IMR-90 (cell line): ENCODE measurements around the gene KCNJ8. TPM values are rescaled to one million over a fixed set of nuclear protein-coding genes. Genes with fewer than 3 reads are reported as not detected.

ENCODE experiments used
- ATAC-seq: fragments of 200-7000 bp; cut with Tn5 transposase; 2 replicates; pipeline ENCODE4 v1.9.1; 2020; ENCODE audit warnings: low read depth, mild to moderate bottlenecking, moderate library complexity
- BruUV-seq: library from RNA; stranded (reverse); fragments of 400-500 nt; replicated peaks from 2 replicates; lab custom pipeline; 2021; lab: Mats Ljungman, UMichigan
- CTCF ChIA-PET: fragments of 300-600 bp; formaldehyde crosslinking; extraction: SDS; loops from one replicate; lab custom pipeline; 2021; ENCODE audit warnings: antibody characterized with exemption; lab: Yijun Ruan, JAX
- POLR2A ChIA-PET: fragments of 300-600 bp; sonication (Branson Sonifier 250); formaldehyde crosslinking; loops from one replicate; lab custom pipeline; 2022; ENCODE audit warnings: antibody characterized with exemption; ENCODE audit not compliant: unreplicated experiment; lab: Charles Lee
- DNase-seq: peaks from one replicate; pipeline ENCODE4 v3.0.0; 2013
- H2AFZ ChIP-seq: replicated peaks from 2 replicates; pipeline ENCODE3; 2013; ENCODE audit warnings: low read length, mild to moderate bottlenecking; ENCODE audit not compliant: poor library complexity
- H2AK5ac ChIP-seq: 2 replicates; pipeline ENCODE4 v1.6.1; 2013; ENCODE audit warnings: low read depth, low read length, inconsistent platforms
- H2AK9ac ChIP-seq: replicated peaks from 2 replicates; pipeline ENCODE3; 2013; ENCODE audit warnings: mild to moderate bottlenecking, low read depth, low read length, moderate library complexity; ENCODE audit not compliant: poor library complexity
- H2BK120ac ChIP-seq: 2 replicates; pipeline ENCODE4 v1.6.1; 2013; ENCODE audit warnings: low read depth, low read length, inconsistent platforms
- H2BK15ac ChIP-seq: 3 replicates; pipeline ENCODE4 v1.6.1; 2013; ENCODE audit warnings: low read depth, low read length, inconsistent platforms
- H2BK20ac ChIP-seq: 2 replicates; pipeline ENCODE4 v1.6.1; 2013; ENCODE audit warnings: low read depth, mild to moderate bottlenecking, inconsistent platforms, low read length, moderate library complexity
- H2BK5ac ChIP-seq: 2 replicates; pipeline ENCODE4 v1.6.1; 2013; ENCODE audit warnings: mild to moderate bottlenecking, low read depth, low read length, inconsistent platforms; ENCODE audit not compliant: poor library complexity, severe bottlenecking
- H3K14ac ChIP-seq: replicated peaks from 2 replicates; pipeline ENCODE4 v1.6.1; 2013; ENCODE audit warnings: low read depth, low read length, inconsistent platforms
- H3K18ac ChIP-seq: 2 replicates; pipeline ENCODE4 v1.6.1; 2013; ENCODE audit warnings: low read depth, low read length, control low read depth
- H3K23ac ChIP-seq: 2 replicates; pipeline ENCODE4 v1.6.1; 2013; ENCODE audit warnings: low read depth, low read length, inconsistent platforms
- H3K27ac ChIP-seq: 2 replicates; pipeline ENCODE4 v1.5.1; 2013; ENCODE audit warnings: mild to moderate bottlenecking, control low read depth, low read length; ENCODE audit not compliant: insufficient read depth
- H3K27me3 ChIP-seq: 2 replicates; pipeline ENCODE4 v1.6.1; 2013; ENCODE audit warnings: low read length; ENCODE audit not compliant: control insufficient read depth, insufficient read depth
- H3K36me3 ChIP-seq: 2 replicates; pipeline ENCODE4 v1.6.1; 2013; ENCODE audit warnings: low read length, mixed read lengths; ENCODE audit not compliant: control insufficient read depth, insufficient read depth
- H3K4ac ChIP-seq: 2 replicates; pipeline ENCODE4 v1.6.1; 2013; ENCODE audit warnings: low read depth, low read length, inconsistent platforms
- H3K4me1 ChIP-seq: 2 replicates; pipeline ENCODE4 v1.6.1; 2013; ENCODE audit warnings: low read length, mixed read lengths; ENCODE audit not compliant: control insufficient read depth, insufficient read depth
- H3K4me2 ChIP-seq: 2 replicates; pipeline ENCODE4 v1.6.1; 2013; ENCODE audit warnings: low read depth, mild to moderate bottlenecking, control low read depth, low read length, moderate library complexity
- H3K4me3 ChIP-seq: 2 replicates; pipeline ENCODE4 v1.5.1; 2013; ENCODE audit warnings: low read depth, mild to moderate bottlenecking, control low read depth, low read length, moderate library complexity; ENCODE audit not compliant: insufficient read depth
- H3K56ac ChIP-seq: 2 replicates; pipeline ENCODE4 v1.6.1; 2013; ENCODE audit warnings: low read length, inconsistent platforms; ENCODE audit not compliant: insufficient read depth; ENCODE audit errors: extremely low read depth
- H3K79me1 ChIP-seq, 2 experiments: 2 replicates each; pipeline ENCODE4 v1.6.1; 2013; ENCODE audit warnings: low read length in 2 of 2, inconsistent platforms in 1 of 2, low read depth in 1 of 2
- H3K9ac ChIP-seq: 2 replicates; pipeline ENCODE4 v1.6.1; 2013; ENCODE audit warnings: low read depth, low read length, control low read depth
- H3K9me1 ChIP-seq: 2 replicates; pipeline ENCODE4 v1.6.1; 2013; ENCODE audit warnings: low read length, inconsistent platforms; ENCODE audit not compliant: insufficient read depth
- H3K9me3 ChIP-seq: 2 replicates; pipeline ENCODE4 v1.6.1; 2013; ENCODE audit warnings: low read length; ENCODE audit not compliant: control insufficient read depth, insufficient read depth
- H4K20me1 ChIP-seq: 2 replicates; pipeline ENCODE4 v1.6.1; 2013; ENCODE audit warnings: low read length, inconsistent platforms; ENCODE audit not compliant: insufficient read depth
- H4K5ac ChIP-seq: 2 replicates; pipeline ENCODE4 v1.6.1; 2013; ENCODE audit warnings: mild to moderate bottlenecking, low read depth, low read length, control low read depth
- H4K8ac ChIP-seq, 2 experiments: 2 replicates each; pipeline ENCODE4 v1.6.1; 2013; ENCODE audit warnings: low read depth in 2 of 2, low read length in 2 of 2, control low read depth in 1 of 2, inconsistent platforms in 1 of 2
- H4K91ac ChIP-seq: 2 replicates; pipeline ENCODE4 v1.6.1; 2013; ENCODE audit warnings: low read depth, low read length, inconsistent platforms; ENCODE audit not compliant: insufficient read depth
- BHLHE40 ChIP-seq: fragments of 150-350 bp; IDR thresholded peaks from 2 replicates; pipeline ENCODE4 v1.6.1; 2016; ENCODE audit warnings: mild to moderate bottlenecking, low read depth, low read length
- CEBPB ChIP-seq: IDR thresholded peaks from 2 replicates; pipeline ENCODE4 v1.6.1; 2012; ENCODE audit warnings: low read depth, low read length, improper control_type of control experiment
- CHD1 ChIP-seq: IDR thresholded peaks from 2 replicates; pipeline ENCODE4 v1.6.1; 2012; ENCODE audit warnings: low read depth, low read length, improper control_type of control experiment
- FOS ChIP-seq: fragments of 150-350 bp; IDR thresholded peaks from 2 replicates; pipeline ENCODE4 v1.6.1; 2016; ENCODE audit warnings: low read depth, low read length
- MAFK ChIP-seq: IDR thresholded peaks from 2 replicates; pipeline ENCODE4 v1.6.1; 2012; ENCODE audit warnings: low read depth, low read length, improper control_type of control experiment
- MAZ ChIP-seq: IDR thresholded peaks from 2 replicates; pipeline ENCODE4 v1.6.1; 2012; ENCODE audit warnings: low read depth, mild to moderate bottlenecking, low read length, improper control_type of control experiment, moderate library complexity, borderline replicate concordance
- MXI1 ChIP-seq: IDR thresholded peaks from 2 replicates; pipeline ENCODE4 v1.6.1; 2012; ENCODE audit warnings: low read depth, mild to moderate bottlenecking, low read length, moderate library complexity, borderline replicate concordance
- NFE2L2 ChIP-seq: fragments of 150-350 bp; IDR thresholded peaks from 2 replicates; pipeline ENCODE4 v1.6.1; 2016; ENCODE audit warnings: low read depth, mild to moderate bottlenecking, low read length
- POLR2A ChIP-seq: IDR thresholded peaks from 2 replicates; pipeline ENCODE4 v1.6.1; 2012; ENCODE audit warnings: mild to moderate bottlenecking, low read depth, low read length
- RCOR1 ChIP-seq: IDR thresholded peaks from 2 replicates; pipeline ENCODE4 v1.6.1; 2012; ENCODE audit warnings: mild to moderate bottlenecking, low read length, improper control_type of control experiment; ENCODE audit not compliant: insufficient replicate concordance
- RFX5 ChIP-seq: IDR thresholded peaks from 2 replicates; pipeline ENCODE4 v1.8.0; 2012; ENCODE audit warnings: low read depth, mild to moderate bottlenecking, low read length, moderate library complexity
- SMC3 ChIP-seq: fragments of 150-350 bp; IDR thresholded peaks from 2 replicates; pipeline ENCODE4 v1.6.1; 2016; ENCODE audit warnings: low read depth, mild to moderate bottlenecking, antibody characterized with exemption, low read length, moderate library complexity
- WGBS, 2 experiments: methylation state at CpG; one replicate each; pipeline versions ENCODE4 v1.1.5 to v1.1.7; 2013; ENCODE audit warnings: missing lambda C conversion rate in 2 of 2; ENCODE audit not compliant: insufficient read length in 1 of 2; ENCODE audit errors: extremely low coverage in 2 of 2; 5-methylcytosine and 5-hydroxymethylcytosine counted together
- dilution Hi-C: fragments of 300-500 bp; cut with HindIII; formaldehyde crosslinking; loops from one replicate; pipeline ENCODE4 v1.14.3; 2018; ENCODE audit warnings: low sequenced_read_pairs; ENCODE audit not compliant: unreplicated experiment
- in situ Hi-C: fragments of 300-500 bp; cut with MboI; formaldehyde crosslinking; loops from 3 replicates; pipeline ENCODE4 v1.14.3; 2019; ENCODE audit warnings: low sequenced_read_pairs, inconsistent platforms, mixed read lengths
- intact Hi-C: fragments of 100-400 bp; cut with micrococcal nuclease; formaldehyde crosslinking; loops from 2 replicates; pipeline ENCODE4 v1.10.0; 2022
- polyA plus RNA-seq, 3 experiments: library from polyadenylated mRNA; depleted of rRNA; stranded (reverse); fragments of >200 nt; gene quantifications; 2 replicates each; pipeline ENCODE4 v1.2.3, GENCODE V29; 2012; ENCODE audit warnings: low replicate concordance in 1 of 3
- total RNA-seq: library from RNA; depleted of rRNA; stranded (reverse); fragments of >200 nt; gene quantifications from 2 replicates; pipeline ENCODE4 v1.2.3, GENCODE V29; 2012

The KCNJ8 gene
- total and polyA plus RNA-seq, 2 of the 4 experiments (the other 2 are of a cell fraction), result 8.0 to 15.8 TPM

GRCh38 chr12:21801522-21802288 is 27.2 kb upstream of the KCNJ8 start:
- no peak overlapping the region for H3K14ac ChIP-seq
- BruUV-seq, result no TSS peak
- no peak overlapping the region for H2AK9ac ChIP-seq
- no peak overlapping the region for H3K9ac ChIP-seq
- dilution Hi-C loops (no loop called here), intact Hi-C loops (no loop called here), in situ Hi-C loops (no loop called here)
- no peak overlapping the region for H2BK120ac ChIP-seq
- CTCF ChIA-PET, result interaction anchor here (0.5 kb wide), 1 partner anchor 79 kb away, joined by 10 read pairs; no protein-coding TSS in a partner anchor
- no peaks in the 10 kb centered on the region for H3K4me1 ChIP-seq
- no peak overlapping the region for H3K4me3 ChIP-seq
- no peak overlapping the region for H3K56ac ChIP-seq
- no peak overlapping the region for H3K27ac ChIP-seq
- H3K23ac ChIP-seq, result no peak overlapping the region
- no peaks in the 10 kb centered on the region for H3K9me3 ChIP-seq
- no peaks in the 10 kb centered on the region for H3K9me1 ChIP-seq
- no peak overlapping the region for H4K5ac ChIP-seq
- TF ChIP-seq CHD1 (no peak), POLR2A (no peak), MXI1 (no peak), CEBPB (no peak), NFE2L2 (no peak), BHLHE40 (no peak), MAZ (no peak), RCOR1 (no peak), RFX5 (no peak), SMC3 (no peak), FOS (no peak), MAFK (no peak)
- WGBS, 2 experiments, result 90% methylated on average over 2 of the region's 4 CpGs; no CpG with 5 or more reads in 1 of the 2 experiments
- ATAC-seq, result no peak
- H2BK5ac ChIP-seq, result no peak overlapping the region
- H2AK5ac ChIP-seq, result no peak overlapping the region
- DNase-seq, result no peak
- no peaks in the 10 kb centered on the region for H4K20me1 ChIP-seq
- no peak overlapping the region for H3K4me2 ChIP-seq
- no peaks in the 10 kb centered on the region for H3K27me3 ChIP-seq
- no peaks in the 10 kb centered on the region for H3K36me3 ChIP-seq
- no peak overlapping the region for H3K4ac ChIP-seq
- no peak overlapping the region for H2BK15ac ChIP-seq
- H3K79me1 ChIP-seq, result no peaks in the 10 kb centered on the region
- no peak overlapping the region for H4K91ac ChIP-seq
- no peak overlapping the region for H2BK20ac ChIP-seq
- H3K18ac ChIP-seq, result no peak overlapping the region
- POLR2A ChIA-PET, result no interaction called here
- no peak overlapping the region for H2AFZ ChIP-seq
- no peak overlapping the region for H4K8ac ChIP-seq
